PC-3 (cell line): ENCODE measurements around the gene CEND1.

ENCODE experiments used
- CTCF ChIP-seq: fragments of 300-600 bp; sonication (generic); conservative IDR thresholded peaks from 2 replicates; pipeline ENCODE4 v1.5.1; 2017; ENCODE audit warnings: antibody characterized with exemption, low read depth, mild to moderate bottlenecking, low read length
- EZH2 ChIP-seq: fragments of 300-600 bp; sonication (generic); IDR thresholded peaks from one replicate; pipeline ENCODE4 v1.6.1; 2017; ENCODE audit warnings: antibody characterized with exemption, mild to moderate bottlenecking, low read length; ENCODE audit not compliant: unreplicated experiment
- EZH2phosphoT487 ChIP-seq: fragments of 300-600 bp; sonication (generic); IDR thresholded peaks from 2 replicates; pipeline ENCODE4 v1.6.1; 2018; ENCODE audit warnings: mild to moderate bottlenecking, antibody characterized with exemption, low read length, borderline replicate concordance

GRCh38 chr11:799641-800316, 9.9 kb upstream of the CEND1 start:
- TF ChIP-seq EZH2phosphoT487 = no peak
- no peak for TF ChIP-seq CTCF
- no peak for TF ChIP-seq EZH2
